Left lung (tissue), 10 donors: ENCODE results near the gene CCDC92B. TPM values are rescaled to one million over a fixed set of nuclear protein-coding genes. Genes with fewer than 3 reads are reported as not detected.

Experiments used
- ATAC-seq: fragments of 200-7000 bp; cut with Tn5 transposase; one replicate; pipeline ENCODE4 v1.9.1; 2020; ENCODE audit warnings: moderate library complexity
- DNase-seq, 4 donors: peaks; one replicate each; pipeline ENCODE4 v3.0.0-alpha.2; 2013 to 2020
- H3K27ac ChIP-seq, 2 donors: fragments of 200-600 bp; sonication (generic) in 1 of 2; one replicate each; pipeline versions ENCODE4 v1.5.0 to v1.8.0; 2020 to 2021
- H3K27me3 ChIP-seq, 2 donors: fragments of 200-600 bp; sonication (generic) in 1 of 2; one replicate each; pipeline versions ENCODE4 v1.5.0 to v1.8.0; 2020 to 2021
- H3K36me3 ChIP-seq, 2 donors: fragments of 200-600 bp; sonication (generic) in 1 of 2; one replicate each; pipeline versions ENCODE4 v1.5.0 to v1.8.0; 2020 to 2021
- H3K4me1 ChIP-seq, 2 donors: fragments of 200-600 bp; one replicate each; pipeline ENCODE4 v1.8.0; 2021
- H3K4me3 ChIP-seq, 2 donors: fragments of 200-600 bp; sonication (generic) in 1 of 2; one replicate each; pipeline versions ENCODE4 v1.5.0 to v1.8.0; 2020 to 2021; ENCODE audit warnings: mild to moderate bottlenecking in 1 of 2
- H3K9me3 ChIP-seq, 2 donors: fragments of 200-600 bp; sonication (generic) in 1 of 2; one replicate each; pipeline versions ENCODE4 v1.5.0 to v1.8.0; 2020 to 2021
- CTCF ChIP-seq, 2 donors: fragments of 200-600 bp; sonication (generic) in 1 of 2; IDR thresholded peaks; one replicate each; pipeline versions ENCODE4 v1.5.0 to v1.8.0; 2021; ENCODE audit warnings: antibody characterized with exemption in 2 of 2
- intact Hi-C, 2 donors: fragments of 100-400 bp; cut with DNase I; formaldehyde crosslinking; loops; one replicate each; pipeline versions ENCODE4 v1.11.2 to v1.14.2; 2022
- polyA plus RNA-seq, 6 donors: library from polyadenylated mRNA; unstranded; fragments of 120-200 nt; gene quantifications; one replicate each; pipeline ENCODE4 v1.2.1, GENCODE V29; 2013; ENCODE audit not compliant: insufficient read length in 6 of 6
- total RNA-seq, 2 donors: library from RNA; stranded (reverse); fragmentation: NEBNext Ultra II Directional; extraction: Animal tissue kit (Norgen Biotek cat#: 25700); gene quantifications; one replicate each; pipeline ENCODE4 v1.2.1, GENCODE V29; 2021
- donor health status: DM: no; HTN: yes; CAD: no.
- donor health status: DM: no; HTN: no; CAD: no.

Gene CCDC92B
- total and polyA plus RNA-seq, 8 donors = 0.15 to 0.41 (median 0.25) TPM

GRCh38 chr17:2692781-2693135 is 56.7 kb downstream of the CCDC92B start:
- H3K9me3 ChIP-seq = no peaks in the 10 kb centered on the region
- intact Hi-C loops = no loop called here
- no peaks in the 10 kb centered on the region for H3K27me3 ChIP-seq
- H3K36me3 ChIP-seq = peaks cover 0 to 76% of the 10 kb centered on the region in 2 donors
- DNase-seq = no peak
- no peak overlapping the region for H3K27ac ChIP-seq
- ATAC-seq = no peak
- TF ChIP-seq CTCF (IDR thresholded peaks at IDR 0.05) = no peak
- peaks cover 12 to 13% of the 10 kb centered on the region in 2 donors for H3K4me1 ChIP-seq
- H3K4me3 ChIP-seq = no peak overlapping the region

DNA sequence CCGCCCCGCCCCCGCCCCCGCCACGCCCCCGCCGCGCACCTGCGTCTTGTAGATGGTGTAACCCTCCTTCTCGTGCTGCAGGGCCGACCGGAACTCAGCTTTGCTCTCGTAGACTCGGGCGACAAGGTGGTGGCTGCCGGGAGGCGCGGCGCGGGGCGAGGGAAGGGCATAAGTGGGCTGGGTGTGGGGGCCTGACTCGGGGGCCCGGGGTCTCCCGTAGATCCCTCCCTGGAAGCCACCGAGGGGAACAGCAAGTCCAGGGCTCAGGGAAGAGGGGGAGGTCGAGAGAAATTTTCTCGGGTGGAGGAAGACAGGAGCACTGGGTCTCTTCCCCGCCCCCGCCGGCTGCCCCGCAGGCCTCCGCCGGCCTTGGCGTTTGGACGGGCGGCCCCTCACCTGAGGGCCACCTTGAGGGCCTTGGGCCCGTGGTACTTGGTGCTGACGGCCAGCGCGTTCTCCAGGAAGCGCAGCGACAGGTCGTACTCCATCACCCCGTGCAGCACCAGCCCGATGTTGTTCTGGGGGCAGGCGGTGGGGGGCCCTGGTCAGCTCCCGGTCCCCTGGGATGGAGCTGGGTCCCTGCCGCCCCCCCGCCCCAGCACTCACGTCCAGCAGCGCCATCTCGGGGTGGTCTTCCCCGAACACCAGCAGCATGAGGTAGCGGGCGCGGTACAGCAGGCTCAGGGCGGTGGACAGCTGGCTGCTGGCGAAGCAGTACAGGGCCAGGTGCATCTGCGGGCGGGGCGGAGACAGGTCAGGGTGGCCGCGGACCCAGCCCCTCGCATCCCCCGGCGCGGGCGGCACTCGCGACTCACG is 57.3 kb downstream of the CCDC92B start:
- TF ChIP-seq CTCF (IDR thresholded peaks at IDR 0.05) = no peak
- peaks cover 0 to 70% of the 10 kb centered on the region in 2 donors for H3K36me3 ChIP-seq
- no peak overlapping the region for H3K4me3 ChIP-seq
- no peaks in the 10 kb centered on the region for H3K27me3 ChIP-seq
- intact Hi-C loops = no loop called here
- peaks cover 12 to 13% of the 10 kb centered on the region in 2 donors for H3K4me1 ChIP-seq
- H3K27ac ChIP-seq = no peak overlapping the region
- DNase-seq (peak in 1 of 4 donors; percentile 81), ATAC-seq (no peak)
- no peaks in the 10 kb centered on the region for H3K9me3 ChIP-seq

GRCh38 chr17:2691069-2691871 is 58.2 kb downstream of the CCDC92B start:
- peak in 1 of 4 donors; percentile 73 for DNase-seq

GRCh38 chr17:2690165-2691068 is 59.0 kb downstream of the CCDC92B start:
- DNase-seq (peak in 1 of 4 donors; percentile 78), ATAC-seq (no peak)
- peaks cover 0 to 57% of the 10 kb centered on the region in 2 donors for H3K36me3 ChIP-seq
- no peak for TF ChIP-seq CTCF (IDR thresholded peaks at IDR 0.05)
- peaks cover 13 to 15% of the 10 kb centered on the region in 2 donors for H3K4me1 ChIP-seq
- intact Hi-C loops = no loop called here
- H3K9me3 ChIP-seq = no peaks in the 10 kb centered on the region
- no peaks in the 10 kb centered on the region for H3K27me3 ChIP-seq
- no peak overlapping the region for H3K4me3 ChIP-seq
- no peak overlapping the region for H3K27ac ChIP-seq

More at GRCh38 chr17:2691069-2691871, 58.2 kb downstream of the CCDC92B start:
- no peaks in the 10 kb centered on the region for H3K9me3 ChIP-seq
- no peak overlapping the region for H3K27ac ChIP-seq
- H3K36me3 ChIP-seq = peaks cover 0 to 61% of the 10 kb centered on the region in 2 donors
- no peak for ATAC-seq
- H3K4me1 ChIP-seq = peaks cover 13 to 15% of the 10 kb centered on the region in 2 donors
- no peak for TF ChIP-seq CTCF (IDR thresholded peaks at IDR 0.05)
- intact Hi-C loops = no loop called here
- H3K4me3 ChIP-seq = no peak overlapping the region
- no peaks in the 10 kb centered on the region for H3K27me3 ChIP-seq
